Stimulated activated CD8-positive, alpha-beta memory T cell treated with anti-CD3 and anti-CD28 coated beads, Interleukin-7, amount 100 ng/mL, for 1 hour (primary cell): ENCODE results near the gene GRIN2A.

Experiments used
- DNase-seq, 2 donors: peaks; one replicate each; pipeline ENCODE4 v3.0.0-alpha.2; 2020; ENCODE audit warnings: low read depth in 2 of 2

Gene GRIN2A

DNA sequence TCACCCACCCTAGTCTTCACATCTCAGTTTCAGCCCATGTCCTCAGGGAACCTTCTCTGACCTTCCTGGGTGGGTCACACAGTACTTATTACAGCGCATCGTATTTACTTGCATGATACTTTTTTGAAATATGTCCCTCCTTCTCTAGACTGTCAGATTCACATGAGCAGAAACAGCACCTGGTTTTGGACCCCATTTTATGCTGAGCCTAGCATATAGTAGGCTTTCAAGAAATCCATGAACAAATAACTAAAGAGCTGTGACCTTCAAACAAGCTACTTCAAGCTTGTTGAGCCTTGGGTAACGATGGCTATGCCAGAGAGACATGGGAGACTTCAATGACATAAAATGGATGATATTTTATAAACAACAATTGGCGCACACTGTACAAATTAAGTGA lies 150.3 kb downstream of the GRIN2A start:
- no peak for DNase-seq

DNA sequence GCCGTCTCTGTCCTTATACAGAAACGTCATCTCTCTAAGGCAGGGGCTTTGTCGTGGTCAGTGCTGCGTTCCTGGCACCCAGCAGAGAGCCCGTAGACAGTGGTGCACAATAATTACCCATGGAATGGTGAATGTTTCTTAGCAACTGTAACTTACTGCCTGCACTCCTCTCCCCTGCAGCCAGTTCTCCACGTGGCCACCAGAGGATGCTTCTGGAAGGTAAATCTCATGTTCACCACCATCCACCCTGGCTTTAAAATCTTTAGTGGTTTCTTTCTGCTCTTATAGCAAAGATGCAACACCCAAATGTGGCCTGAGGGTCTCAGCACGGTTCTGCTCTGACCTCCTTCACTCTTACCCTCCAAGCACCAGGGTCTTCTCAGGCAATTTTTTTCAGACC lies 150.8 kb downstream of the GRIN2A start:
- DNase-seq = no peak

DNA sequence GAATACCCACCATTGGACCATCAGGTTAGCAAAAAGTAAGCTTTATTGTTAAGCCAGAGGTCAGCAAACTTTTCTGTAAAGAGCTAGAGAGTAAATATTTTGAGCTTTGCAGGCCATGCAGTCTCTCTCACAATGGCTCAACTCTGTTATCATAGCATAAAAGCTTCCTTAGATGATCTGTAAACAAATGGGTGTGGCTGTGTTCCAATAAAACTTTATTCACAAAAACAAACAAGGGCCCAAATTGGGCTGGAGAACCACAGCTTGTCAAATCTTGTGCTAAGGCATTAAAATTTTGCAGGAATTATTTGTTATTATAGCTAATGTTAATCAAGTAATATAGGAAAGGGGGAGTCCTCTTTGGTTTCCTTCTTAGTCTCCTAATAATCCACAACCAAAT lies 153.6 kb downstream of the GRIN2A start:
- DNase-seq = no peak

GRCh38 chr16:10027553-10027952 lies 154.7 kb downstream of the GRIN2A start:
- no peak for DNase-seq

- DNase-seq = no peak
Measured at GRCh38 chr16:10026593-10026992, 155.6 kb downstream of the GRIN2A start.

GRCh38 chr16:10022098-10022497 lies 160.1 kb downstream of the GRIN2A start:
- no peak for DNase-seq

GRCh38 chr16:10020866-10021265 lies 161.4 kb downstream of the GRIN2A start:
- DNase-seq = no peak

DNA sequence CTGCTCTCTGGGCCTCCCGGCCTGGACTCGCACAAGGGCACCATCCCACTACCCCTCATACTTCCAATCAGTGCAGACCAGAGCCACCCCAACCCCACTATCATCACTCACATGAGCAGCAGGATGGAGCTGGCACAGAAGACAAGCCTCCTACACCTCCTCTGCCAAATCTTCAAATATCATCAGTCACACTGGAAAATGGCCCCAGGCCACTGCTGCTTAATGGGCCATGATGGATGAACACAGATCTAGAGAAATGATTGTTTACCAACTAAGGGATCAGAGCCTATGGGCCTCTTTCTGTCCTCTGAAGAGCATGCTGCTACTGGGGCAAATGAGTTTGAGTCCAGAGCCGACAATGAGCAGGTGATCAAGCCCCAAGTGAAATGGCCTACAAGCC lies 165.5 kb downstream of the GRIN2A start:
- no peak for DNase-seq

DNA sequence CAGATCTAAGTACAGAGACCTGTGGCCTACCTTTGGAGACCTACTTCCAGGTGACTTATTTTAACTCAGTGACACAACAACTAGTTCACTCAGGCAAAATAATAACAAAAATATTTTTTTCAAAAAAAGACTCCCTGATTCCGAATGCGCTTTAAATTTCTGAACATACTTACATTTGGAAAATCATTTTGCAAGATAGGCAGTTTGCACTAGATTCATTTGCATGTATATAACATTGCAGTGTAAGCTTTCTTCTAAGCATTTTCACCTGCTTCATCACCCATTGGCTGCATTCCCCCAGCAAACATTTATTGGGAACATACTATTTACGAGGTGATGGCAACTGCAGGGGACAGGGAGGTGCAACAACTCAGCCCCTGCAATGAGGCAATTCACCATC lies 166.8 kb downstream of the GRIN2A start:
- no peak for DNase-seq

DNA sequence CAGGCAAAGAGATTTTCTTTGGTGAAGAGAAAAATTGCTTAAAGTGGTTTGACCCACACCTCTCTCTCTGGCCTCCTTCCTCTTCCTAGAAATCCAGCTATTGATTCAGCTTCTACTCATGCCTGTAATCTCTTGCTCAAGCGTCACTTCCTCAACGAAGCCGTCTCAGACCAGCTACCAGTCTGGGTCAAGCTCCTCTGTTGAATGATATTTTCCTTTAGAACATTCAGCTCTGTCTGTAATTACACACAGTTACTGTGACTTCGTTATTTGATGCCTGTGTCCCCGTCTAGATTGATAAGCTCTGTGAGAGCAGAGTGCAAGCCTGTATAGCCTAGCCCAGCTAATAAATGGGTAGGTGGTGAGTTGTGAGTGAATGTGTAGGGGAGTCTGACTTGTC lies 168.5 kb downstream of the GRIN2A start:
- no peak for DNase-seq

- DNase-seq = no peak
Measured at GRCh38 chr16:10013364-10013763, 168.9 kb downstream of the GRIN2A start.

DNA sequence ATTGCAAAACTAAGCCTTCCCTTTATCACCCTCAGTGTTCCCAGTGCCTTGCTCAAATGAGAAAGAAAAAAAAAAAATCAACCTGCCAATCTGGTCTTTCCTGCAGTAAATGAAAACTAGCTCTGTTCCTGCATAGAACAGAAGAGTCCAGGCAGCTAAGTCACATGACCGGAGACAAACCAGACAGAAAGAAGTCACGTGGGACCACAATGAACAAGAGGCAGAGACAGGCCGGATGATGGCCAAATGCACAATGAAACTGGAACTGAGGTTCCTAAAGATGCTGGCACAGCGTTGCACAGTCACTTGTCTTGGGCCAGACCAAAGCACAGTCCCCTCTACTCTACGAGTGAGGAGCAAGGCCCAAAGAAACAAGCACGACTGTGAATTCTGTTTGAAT lies 172.5 kb downstream of the GRIN2A start:
- DNase-seq = no peak

DNA sequence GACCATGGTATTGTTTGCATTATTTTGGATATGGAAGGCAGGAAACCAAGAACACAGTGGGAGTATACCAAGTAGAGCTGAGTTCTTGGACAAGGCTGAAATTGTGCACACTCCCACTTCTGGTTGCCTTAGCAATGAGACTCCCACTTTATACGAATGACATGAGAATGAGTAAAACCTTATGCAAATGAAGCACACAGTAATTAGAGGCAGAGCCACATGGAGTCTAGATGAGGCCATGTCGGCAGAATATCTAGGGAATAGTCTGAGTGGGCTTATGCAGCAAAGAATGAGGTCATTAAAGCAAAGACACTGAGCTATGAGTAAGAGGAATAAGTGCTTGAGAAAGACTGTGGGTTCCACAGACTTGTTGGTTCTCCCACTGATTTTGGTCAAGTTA lies 178.7 kb downstream of the GRIN2A start:
- no peak for DNase-seq

GRCh38 chr16:10001258-10001775 lies 180.9 kb downstream of the GRIN2A start:
- DNase-seq = no peak

DNA sequence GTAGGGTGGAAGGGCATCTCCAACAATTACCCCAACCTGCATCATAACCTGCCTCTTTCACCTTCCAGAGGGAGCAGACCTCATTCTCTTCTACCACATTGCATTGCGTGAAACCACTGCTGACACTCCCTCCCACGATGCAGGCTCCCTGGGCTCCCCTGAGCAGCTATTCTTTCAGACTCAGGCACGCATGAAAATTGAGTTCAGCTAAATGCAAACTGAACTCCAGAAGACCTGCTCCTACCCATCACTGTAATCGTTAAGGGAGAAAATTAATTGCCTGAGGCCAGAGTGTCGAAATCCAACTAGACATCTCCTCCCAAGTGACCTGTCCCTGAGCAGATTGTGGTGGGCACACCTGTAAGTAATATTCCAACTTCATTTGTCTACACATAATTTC lies 186.0 kb downstream of the GRIN2A start:
- no peak for DNase-seq

- no peak for DNase-seq
Measured at GRCh38 chr16:9992441-9992840, 189.8 kb downstream of the GRIN2A start.

DNA sequence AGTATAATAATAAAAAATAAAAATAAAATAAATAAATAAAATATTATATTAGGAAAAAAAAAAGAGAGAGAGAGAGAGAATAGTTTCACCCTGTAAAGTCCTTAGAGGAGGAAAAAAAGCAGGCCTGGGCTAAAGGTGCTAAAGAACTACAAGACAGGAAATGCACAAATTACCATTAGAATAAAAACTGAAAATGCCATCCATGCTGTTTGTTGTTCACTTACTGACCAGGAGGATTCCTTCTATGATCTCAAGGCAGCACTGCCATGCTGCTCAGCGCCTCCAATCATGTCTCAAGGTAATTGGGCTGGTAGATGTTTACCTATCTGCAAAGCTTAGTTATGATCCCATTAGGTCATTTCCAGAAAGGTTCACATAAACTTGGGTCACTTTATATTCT lies 201.2 kb downstream of the GRIN2A start:
- DNase-seq = no peak

DNA sequence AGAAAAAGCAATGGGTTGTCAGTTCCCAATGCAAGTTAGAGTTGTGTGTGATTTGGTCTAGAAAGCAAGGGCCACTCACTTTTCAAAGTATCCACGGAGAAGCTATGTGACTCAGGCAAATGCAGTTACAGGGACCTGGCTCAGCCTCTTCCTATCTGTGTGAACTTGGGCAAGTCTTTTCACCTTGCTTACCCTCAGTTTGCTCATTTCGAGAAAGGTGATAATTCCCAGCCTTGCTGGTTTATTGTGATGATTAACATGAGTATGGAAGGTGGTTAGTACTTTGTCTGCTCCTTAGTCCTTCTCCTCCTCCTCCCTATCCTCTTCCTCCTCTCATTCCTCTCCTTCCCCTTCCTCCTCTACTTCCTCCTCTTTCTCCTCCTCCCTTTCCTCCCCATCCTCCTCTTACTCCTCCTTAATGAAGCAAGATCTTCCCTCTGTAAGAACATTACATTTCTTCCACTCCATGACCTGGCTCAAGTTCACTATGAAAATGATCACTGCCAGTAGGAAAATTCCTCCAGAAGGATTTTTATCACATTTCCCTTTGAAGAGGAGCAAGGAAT lies 204.0 kb downstream of the GRIN2A start:
- DNase-seq = no peak

GRCh38 chr16:9977333-9977897 lies 204.8 kb downstream of the GRIN2A start:
- DNase-seq = no peak

GRCh38 chr16:9976601-9977000 lies 205.6 kb downstream of the GRIN2A start:
- DNase-seq = no peak

- no peak for DNase-seq
Measured at GRCh38 chr16:9971907-9972306, 210.3 kb downstream of the GRIN2A start.

- DNase-seq = no peak
Measured at GRCh38 chr16:9970796-9971195, 211.4 kb downstream of the GRIN2A start.

DNA sequence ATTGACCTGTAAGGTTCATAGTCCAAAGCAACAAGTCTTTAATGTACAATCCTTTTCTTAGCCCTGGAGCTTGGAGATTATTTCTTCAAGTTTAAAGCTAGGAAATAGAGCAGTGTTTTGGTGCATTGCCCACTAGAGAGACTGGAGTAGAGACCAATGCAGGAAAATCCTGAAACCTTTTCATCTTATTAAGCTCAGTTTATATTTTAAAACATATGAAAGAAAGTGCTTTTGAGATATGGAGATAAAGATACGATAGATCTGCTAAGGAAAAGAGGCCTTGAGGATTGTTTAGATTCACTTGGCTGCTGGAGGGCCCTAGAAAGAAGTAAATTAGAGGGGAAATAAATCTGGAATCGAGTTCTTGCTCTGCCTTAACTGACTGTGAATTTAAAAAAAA lies 212.0 kb downstream of the GRIN2A start:
- no peak for DNase-seq

DNA sequence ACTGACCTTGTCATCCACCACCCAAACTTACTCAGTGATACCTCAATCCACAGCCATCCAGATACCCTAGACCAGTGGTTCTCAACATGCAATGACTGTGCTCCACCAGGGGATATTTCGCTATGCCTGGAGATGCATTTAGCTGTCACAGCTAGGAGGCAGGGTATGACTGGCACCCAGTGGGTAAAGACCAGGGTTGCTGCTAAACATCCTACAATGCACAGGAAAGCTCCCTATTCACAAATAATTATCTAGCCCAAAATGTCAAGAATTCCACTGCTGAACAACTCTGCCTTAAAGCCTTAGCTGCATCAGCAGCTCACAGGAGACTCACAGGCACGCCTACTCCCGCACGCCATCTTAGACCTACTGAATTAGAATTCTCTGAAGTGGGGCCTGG lies 212.6 kb downstream of the GRIN2A start:
- DNase-seq = no peak
